Ectodermal cell (in vitro differentiated cells): ENCODE data around the gene NCBP3.
"Not testable (repeated sequence)": the region's sequence is repeated elsewhere in the genome, so short reads cannot be mapped to it uniquely, and the experiment has no call there.

Experiments
- H3K27ac ChIP-seq: 2 replicates; pipeline ENCODE4 v1.7.0; 2013; ENCODE audit warnings: mild to moderate bottlenecking, low read depth, low read length; ENCODE audit not compliant: insufficient read depth, poor library complexity, severe bottlenecking
- H3K27me3 ChIP-seq: 2 replicates; pipeline ENCODE4 v1.7.0; 2013; ENCODE audit warnings: mild to moderate bottlenecking, low read length; ENCODE audit not compliant: insufficient read depth, control insufficient read depth, poor library complexity, severe bottlenecking
- H3K36me3 ChIP-seq: one replicate; pipeline ENCODE4 v1.7.0; 2013; ENCODE audit warnings: low read length; ENCODE audit not compliant: control insufficient read depth, insufficient read depth
- H3K4me1 ChIP-seq: one replicate; pipeline ENCODE4 v1.7.0; 2013; ENCODE audit warnings: low read length; ENCODE audit not compliant: control insufficient read depth, insufficient read depth
- H3K4me3 ChIP-seq: 2 replicates; pipeline ENCODE4 v1.7.0; 2013; ENCODE audit warnings: low read depth, low read length, control low read depth; ENCODE audit not compliant: insufficient read depth
- H3K9me3 ChIP-seq: 2 replicates; pipeline ENCODE4 v1.7.0; 2013; ENCODE audit warnings: mild to moderate bottlenecking, low read length, moderate library complexity; ENCODE audit not compliant: control insufficient read depth
- WGBS, 2 experiments: methylation state at CpG; one replicate each; pipeline ENCODE4 v1.1.7; 2013; ENCODE audit warnings: missing lambda C conversion rate in 2 of 2; 5-methylcytosine and 5-hydroxymethylcytosine counted together

Gene NCBP3

DNA sequence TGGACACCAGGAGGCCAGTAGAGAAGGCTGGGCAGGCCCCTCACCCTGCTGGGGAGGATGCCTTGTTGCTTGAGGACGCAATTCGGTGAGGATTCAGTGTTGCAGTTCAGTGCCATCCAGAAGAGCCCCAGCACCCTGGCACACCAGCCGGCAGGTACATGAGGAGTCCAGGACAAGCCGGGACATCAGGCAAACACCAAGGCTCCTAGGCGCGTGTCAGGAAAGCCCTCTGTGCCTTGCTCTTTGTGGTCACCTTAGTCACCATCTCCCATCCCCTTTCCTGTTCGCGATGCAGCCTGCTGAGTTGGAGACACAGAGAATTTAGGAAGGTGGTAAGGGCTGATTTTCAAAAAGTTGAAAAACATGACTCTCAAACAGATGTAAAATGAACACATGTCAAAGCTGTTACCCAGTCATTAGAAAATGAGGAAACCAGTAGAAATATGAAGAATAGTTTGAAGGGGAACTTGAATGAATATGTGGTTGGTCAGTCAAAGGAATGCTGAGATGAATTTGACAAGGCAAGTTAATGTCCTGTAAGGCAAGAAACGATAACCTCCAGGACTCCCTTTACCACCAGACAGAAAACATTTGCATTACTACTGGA lies 2.3 kb upstream of the NCBP3 start:
- Histone ChIP-seq H3K4me1 (peaks cover 10% of the 10 kb centered on the region), H3K27me3 (no peaks in the 10 kb centered on the region), H3K9me3 (no peaks in the 10 kb centered on the region), H3K4me3 (no peak overlapping the region), H3K36me3 (peaks cover under 1% of the 10 kb centered on the region), H3K27ac (no peak overlapping the region)
- 92 to 93% methylated on average over 8 to 9 of the region's 9 CpGs for WGBS, 2 experiments

DNA sequence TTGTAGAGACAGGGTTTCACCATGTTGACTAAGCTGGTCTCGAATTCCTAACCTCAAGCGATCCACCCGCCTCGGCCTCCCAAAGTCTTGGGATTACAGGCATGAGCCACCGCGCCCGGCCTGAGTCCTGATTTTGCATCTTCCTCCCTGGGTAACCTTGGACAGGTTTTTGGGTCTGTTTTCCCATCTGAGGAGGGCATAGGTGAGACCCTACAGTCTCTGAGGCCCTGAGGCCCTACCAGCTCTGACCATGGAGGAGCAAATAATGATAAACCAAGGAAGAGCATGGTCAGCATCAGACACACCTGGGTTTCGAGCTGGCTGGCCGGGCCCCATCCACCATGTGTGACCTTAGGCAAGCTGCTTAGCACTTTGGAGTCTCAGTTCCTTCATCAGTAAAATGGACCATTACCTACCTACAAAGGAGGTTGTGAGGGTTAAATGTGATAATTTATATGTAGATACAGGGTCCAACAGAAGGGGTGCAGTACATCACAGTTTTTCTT lies 1.2 kb upstream of the NCBP3 start:
- H3K27ac ChIP-seq, result no peak overlapping the region
- no peaks in the 10 kb centered on the region for H3K9me3 ChIP-seq
- peaks cover 10% of the 10 kb centered on the region for H3K4me1 ChIP-seq
- H3K27me3 ChIP-seq, result no peaks in the 10 kb centered on the region
- WGBS, 2 experiments, result 92 to 93% methylated on average over 9 of the region's 9 CpGs
- H3K36me3 ChIP-seq, result peaks cover 12% of the 10 kb centered on the region
- no peak overlapping the region for H3K4me3 ChIP-seq

DNA sequence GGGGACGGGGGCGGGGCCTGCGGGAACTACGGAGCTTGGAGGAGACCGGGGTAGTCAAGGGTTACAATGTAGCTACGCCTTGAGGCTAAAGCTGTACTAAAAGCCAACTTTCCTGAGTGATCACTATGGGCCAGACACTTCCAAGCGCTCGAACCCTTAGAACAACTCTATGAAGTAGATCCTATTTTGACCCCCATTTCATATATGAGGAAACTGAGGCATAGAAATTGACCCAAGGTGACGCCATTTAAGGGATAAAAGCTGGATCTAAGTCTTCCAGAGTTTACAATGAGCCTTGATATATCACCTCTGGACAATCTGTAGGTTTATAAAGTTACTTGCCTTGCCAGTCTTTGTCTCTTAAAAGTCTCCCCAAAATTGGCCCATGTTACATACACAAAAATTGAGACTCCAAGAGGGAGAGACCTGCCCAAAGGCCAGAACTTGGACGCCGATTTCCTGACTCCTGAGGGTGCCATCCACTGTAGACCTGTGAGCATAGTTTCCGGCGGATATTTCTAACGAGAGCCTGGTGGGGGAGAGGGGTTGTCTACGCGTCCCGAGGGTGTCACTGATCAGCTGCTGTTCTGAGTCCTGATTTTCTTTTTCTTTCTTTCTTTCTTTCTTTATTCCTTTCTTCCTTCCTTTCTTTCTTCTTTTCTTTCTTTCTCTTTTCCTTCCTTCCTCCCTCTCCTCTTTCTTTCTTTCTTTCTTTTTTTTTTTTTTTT lies 555 bp upstream of the NCBP3 start:
- Histone ChIP-seq H3K4me3 (no peak overlapping the region), H3K27me3 (no peaks in the 10 kb centered on the region), H3K9me3 (no peaks in the 10 kb centered on the region), H3K27ac (no peak overlapping the region), H3K4me1 (peaks cover 10% of the 10 kb centered on the region), H3K36me3 (peaks cover 15% of the 10 kb centered on the region)
- 52% methylated on average over 17 of the region's 17 CpGs for WGBS, 2 experiments

DNA sequence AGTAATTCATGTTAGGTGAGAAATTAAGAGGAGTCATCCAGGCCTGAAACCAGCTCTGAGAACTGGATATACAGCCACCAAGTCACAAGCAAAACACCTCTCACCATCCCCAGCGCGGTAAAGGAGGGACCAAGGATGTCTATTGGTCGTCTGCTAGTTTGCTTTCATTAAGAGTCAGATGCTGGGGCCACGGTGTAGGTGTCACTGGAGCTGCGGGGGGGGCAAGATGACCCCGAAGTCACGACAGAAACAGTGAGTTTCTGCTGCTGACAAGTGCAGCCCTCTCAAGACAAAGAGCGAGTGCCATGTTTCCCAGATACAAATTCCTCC lies 790 bp downstream of the NCBP3 start:
- Histone ChIP-seq H3K4me3 (peak overlapping the region; percentile 80), H3K36me3 (peaks cover 21% of the 10 kb centered on the region), H3K27ac (no peak overlapping the region), H3K27me3 (no peaks in the 10 kb centered on the region), H3K9me3 (no peaks in the 10 kb centered on the region), H3K4me1 (peaks cover 10% of the 10 kb centered on the region)
- 1 to 2% methylated on average over 8 of the region's 8 CpGs for WGBS, 2 experiments

DNA sequence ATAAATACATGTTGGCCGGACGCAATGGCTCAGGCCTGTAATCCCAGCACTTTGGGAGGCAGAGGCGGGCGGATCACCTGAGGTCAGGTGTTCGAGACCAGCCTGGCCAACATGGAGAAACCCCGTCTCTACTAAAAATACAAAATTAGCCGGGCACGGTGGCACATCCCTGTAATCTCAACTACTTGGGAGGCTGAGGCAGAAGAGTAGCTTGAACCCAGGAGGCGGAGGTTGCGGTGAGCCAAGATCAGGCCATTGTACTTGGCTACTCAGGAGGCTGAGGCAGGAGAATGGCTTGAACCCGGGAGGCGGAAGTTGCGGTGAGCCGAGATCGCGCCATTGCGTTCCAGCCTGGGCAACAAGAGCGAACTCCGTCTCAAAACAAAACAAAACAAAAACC lies 1.5 kb downstream of the NCBP3 start:
- H3K4me1 ChIP-seq, result peaks cover 10% of the 10 kb centered on the region
- H3K36me3 ChIP-seq, result peaks cover 28% of the 10 kb centered on the region
- H3K4me3 ChIP-seq, H3K27ac ChIP-seq, H3K9me3 ChIP-seq, H3K27me3 ChIP-seq: not testable (repeated sequence)
- WGBS, 2 experiments, result 93 to 95% methylated on average over 19 of the region's 19 CpGs

DNA sequence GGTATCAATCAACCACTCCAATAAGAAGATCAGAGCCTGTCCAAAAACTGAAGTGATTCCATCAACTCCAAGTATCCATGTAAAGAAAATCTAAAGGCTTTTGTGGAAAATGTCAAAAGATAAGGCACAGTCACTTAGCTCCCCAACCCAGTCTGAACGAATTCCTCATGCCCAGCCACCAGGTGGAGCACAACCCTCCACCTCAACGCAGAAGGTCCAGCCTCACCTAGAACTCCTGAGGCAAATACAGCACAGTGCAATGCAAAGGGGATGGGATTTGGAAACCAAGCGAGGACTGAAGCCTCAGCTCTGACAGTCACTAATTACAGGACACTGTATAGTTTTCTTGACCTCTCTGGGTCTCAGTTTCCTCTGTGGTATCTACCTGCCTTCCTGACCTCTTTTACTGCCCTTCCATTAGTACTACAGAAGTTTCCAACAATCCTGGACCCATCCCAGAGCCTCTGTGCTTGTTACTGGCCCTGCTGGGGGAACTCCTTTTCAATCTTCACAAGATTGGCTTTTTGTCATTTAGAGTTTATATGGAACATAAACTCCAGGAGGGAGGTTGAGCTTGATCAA lies 2.0 kb downstream of the NCBP3 start:
- Histone ChIP-seq H3K9me3 (no peaks in the 10 kb centered on the region), H3K27me3 (no peaks in the 10 kb centered on the region), H3K27ac (no peak overlapping the region), H3K36me3 (peaks cover 33% of the 10 kb centered on the region), H3K4me3 (no peak overlapping the region), H3K4me1 (peaks cover 10% of the 10 kb centered on the region)
- 38 to 42% methylated on average over 3 of the region's 3 CpGs for WGBS, 2 experiments

DNA sequence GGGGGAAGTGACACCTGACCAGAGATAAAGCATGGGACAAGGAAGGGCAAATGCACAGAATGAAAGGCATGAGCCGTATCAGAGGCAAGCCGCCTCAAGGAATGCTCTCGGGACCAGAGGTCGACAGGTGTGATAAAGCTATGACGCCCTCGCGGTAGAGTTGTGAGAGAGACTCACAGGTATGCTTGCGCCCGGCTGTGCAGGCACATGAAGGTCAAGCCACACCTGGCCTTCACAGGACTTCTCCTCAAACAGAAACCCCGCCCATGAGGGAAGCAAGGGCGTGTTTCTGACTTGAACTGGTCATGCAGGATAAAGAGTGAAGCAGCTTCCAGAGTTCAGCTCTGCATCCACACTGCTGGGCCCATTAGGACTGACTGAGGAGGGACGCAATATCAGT lies 7.8 kb downstream of the NCBP3 start:
- WGBS, 2 experiments, result 94 to 96% methylated on average over 12 of the region's 12 CpGs
- Histone ChIP-seq H3K4me1 (no peaks in the 10 kb centered on the region), H3K9me3 (no peaks in the 10 kb centered on the region), H3K27ac (no peak overlapping the region), H3K27me3 (no peaks in the 10 kb centered on the region), H3K4me3 (no peak overlapping the region), H3K36me3 (peaks cover 41% of the 10 kb centered on the region)

DNA sequence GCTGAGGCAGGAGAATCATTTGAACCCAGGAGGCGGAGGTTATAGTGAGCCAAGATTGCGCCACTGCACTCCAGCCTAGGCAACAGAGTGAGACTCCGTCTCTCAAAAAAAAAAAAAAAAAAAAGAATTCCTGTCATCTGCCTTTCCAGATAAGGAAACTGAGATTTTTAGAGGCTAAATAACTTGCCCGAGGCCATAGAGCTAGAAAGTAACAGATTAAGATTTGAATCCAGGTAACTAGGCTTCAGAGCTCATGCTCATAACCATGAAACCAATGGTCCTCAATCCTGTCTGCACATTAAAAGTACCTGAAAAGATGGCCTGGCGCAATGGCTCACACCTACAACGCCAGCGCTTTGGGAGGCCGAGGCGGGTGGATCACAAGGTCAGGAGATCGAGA lies 9.5 kb downstream of the NCBP3 start:
- no peaks in the 10 kb centered on the region for H3K4me1 ChIP-seq
- H3K4me3 ChIP-seq, result no peak overlapping the region
- peaks cover 33% of the 10 kb centered on the region for H3K36me3 ChIP-seq
- no peaks in the 10 kb centered on the region for H3K9me3 ChIP-seq
- no peak overlapping the region for H3K27ac ChIP-seq
- H3K27me3 ChIP-seq, result no peaks in the 10 kb centered on the region
- 95 to 96% methylated on average over 10 of the region's 10 CpGs for WGBS, 2 experiments

DNA sequence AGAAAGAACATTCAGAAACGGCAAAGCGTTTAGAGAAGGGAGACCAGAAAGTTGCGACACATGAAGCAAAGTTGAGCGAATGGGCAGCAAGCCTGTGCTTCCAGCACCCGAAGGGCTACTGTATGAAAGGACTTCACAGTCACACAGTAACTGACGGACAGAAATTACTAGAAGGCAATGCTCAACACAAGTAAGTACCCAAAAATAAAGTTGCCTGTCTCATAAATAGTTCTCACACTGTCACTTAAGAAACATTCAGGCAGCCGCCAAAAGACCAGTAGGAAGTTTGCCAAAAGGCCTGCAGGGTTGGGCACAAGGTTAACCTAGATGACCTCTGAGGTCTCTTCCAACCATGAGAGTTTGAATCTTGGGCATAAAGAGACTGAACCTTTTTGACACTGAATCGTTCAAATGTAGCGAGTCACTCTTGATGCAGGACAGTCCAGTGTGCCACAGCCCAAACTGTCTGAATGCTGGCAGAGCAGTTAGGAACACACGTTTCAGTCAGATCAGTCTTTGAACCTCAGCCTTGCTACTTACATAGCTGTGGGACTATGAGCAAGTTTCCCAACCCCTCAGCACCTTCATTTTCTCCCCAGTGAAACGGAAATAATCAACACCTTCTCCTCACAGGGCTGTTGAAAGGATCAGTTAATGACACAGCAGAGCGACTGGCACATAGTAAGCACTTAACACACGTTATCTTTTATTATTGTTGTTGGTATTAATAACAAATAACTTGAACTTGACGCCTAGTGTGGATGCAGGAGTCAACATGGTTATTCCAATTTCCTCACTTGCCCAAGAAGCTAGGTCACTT lies 10.4 kb downstream of the NCBP3 start:
- H3K36me3 ChIP-seq, result peaks cover 30% of the 10 kb centered on the region
- H3K27ac ChIP-seq, result no peak overlapping the region
- no peaks in the 10 kb centered on the region for H3K27me3 ChIP-seq
- WGBS, 2 experiments, result 89 to 92% methylated on average over 14 of the region's 14 CpGs
- no peaks in the 10 kb centered on the region for H3K9me3 ChIP-seq
- no peak overlapping the region for H3K4me3 ChIP-seq
- no peaks in the 10 kb centered on the region for H3K4me1 ChIP-seq

DNA sequence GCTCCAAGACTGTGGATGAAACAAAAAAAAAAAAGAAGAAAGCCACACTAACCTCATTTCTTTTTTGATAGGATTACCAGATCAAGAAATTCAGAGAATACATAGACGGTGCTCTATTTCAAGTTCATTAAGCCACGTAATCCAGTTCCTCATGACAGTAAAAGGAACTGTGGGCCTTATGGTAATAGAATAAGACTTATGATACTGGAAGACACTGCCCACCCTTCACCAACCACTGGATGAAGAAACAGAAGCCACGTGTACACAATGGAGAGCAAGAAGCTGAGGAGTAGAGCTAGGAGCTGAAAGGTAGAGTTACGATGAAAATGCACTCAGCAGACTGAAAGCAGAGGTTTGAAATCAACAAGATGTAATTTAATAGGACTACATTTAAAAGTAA lies 11.2 kb downstream of the NCBP3 start:
- Histone ChIP-seq H3K27me3 (no peaks in the 10 kb centered on the region), H3K36me3 (peaks cover 23% of the 10 kb centered on the region), H3K4me3 (no peak overlapping the region), H3K9me3 (no peaks in the 10 kb centered on the region), H3K4me1 (no peaks in the 10 kb centered on the region), H3K27ac (no peak overlapping the region)
- 93 to 97% methylated on average over 4 of the region's 4 CpGs for WGBS, 2 experiments
